LNCAP (cell line): ENCODE data around the gene MAGED1.

Source experiments
- TF ChIP-seq, protein P1 (sequence below): fragments of 450-650 bp; IDR thresholded peaks from 2 replicates; pipeline ENCODE4 v1.5.1; 2017; ENCODE audit warnings: mild to moderate bottlenecking

MAGED1 gene, protein sequence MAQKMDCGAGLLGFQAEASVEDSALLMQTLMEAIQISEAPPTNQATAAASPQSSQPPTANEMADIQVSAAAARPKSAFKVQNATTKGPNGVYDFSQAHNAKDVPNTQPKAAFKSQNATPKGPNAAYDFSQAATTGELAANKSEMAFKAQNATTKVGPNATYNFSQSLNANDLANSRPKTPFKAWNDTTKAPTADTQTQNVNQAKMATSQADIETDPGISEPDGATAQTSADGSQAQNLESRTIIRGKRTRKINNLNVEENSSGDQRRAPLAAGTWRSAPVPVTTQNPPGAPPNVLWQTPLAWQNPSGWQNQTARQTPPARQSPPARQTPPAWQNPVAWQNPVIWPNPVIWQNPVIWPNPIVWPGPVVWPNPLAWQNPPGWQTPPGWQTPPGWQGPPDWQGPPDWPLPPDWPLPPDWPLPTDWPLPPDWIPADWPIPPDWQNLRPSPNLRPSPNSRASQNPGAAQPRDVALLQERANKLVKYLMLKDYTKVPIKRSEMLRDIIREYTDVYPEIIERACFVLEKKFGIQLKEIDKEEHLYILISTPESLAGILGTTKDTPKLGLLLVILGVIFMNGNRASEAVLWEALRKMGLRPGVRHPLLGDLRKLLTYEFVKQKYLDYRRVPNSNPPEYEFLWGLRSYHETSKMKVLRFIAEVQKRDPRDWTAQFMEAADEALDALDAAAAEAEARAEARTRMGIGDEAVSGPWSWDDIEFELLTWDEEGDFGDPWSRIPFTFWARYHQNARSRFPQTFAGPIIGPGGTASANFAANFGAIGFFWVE

DNA sequence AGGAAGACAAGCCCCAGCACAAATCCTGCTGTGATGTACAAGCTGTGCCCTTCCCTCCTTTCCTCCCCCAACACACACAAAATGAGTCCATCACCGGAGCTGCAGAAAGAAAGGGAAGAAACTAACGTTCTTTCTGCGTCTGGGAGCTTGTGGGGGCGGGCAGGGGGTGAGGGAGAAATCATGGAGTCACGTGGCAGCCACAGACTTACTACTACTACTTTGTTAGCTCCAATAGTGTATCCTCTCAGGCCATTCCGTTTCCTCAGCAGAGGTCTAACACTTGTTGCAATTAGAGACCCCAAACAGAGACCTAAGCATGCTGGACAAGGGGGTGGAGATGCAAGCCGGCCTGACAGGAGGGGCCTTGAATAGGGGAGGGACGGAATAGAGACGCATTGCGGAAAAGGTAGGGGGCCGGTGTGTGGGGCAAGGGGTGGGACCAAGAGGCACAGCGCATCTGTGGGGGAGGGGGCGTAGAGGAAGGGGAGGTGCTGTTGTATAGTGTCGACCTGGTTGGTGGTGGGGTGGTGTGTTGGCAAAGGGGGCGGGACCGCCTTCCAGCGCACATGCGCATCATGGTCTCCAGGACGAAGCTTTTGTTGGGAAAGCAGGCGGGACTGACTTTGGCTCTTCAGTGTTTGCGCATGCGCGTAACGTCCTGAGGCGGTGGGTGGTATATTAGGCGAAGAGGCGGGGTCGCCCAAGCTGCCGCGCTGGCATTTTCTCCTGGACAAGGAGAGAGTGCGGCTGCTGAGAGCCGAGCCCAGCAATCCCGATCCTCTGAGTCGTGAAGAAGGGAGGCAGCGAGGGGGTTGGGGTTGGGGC, at the start of gene MAGED1:
MAGED1 (plus strand) TSS at position 703 of the 825 bp plus-strand sequence. CDS start 682 bp downstream, outside the sequence.
- TF ChIP-seq, protein P1, sequence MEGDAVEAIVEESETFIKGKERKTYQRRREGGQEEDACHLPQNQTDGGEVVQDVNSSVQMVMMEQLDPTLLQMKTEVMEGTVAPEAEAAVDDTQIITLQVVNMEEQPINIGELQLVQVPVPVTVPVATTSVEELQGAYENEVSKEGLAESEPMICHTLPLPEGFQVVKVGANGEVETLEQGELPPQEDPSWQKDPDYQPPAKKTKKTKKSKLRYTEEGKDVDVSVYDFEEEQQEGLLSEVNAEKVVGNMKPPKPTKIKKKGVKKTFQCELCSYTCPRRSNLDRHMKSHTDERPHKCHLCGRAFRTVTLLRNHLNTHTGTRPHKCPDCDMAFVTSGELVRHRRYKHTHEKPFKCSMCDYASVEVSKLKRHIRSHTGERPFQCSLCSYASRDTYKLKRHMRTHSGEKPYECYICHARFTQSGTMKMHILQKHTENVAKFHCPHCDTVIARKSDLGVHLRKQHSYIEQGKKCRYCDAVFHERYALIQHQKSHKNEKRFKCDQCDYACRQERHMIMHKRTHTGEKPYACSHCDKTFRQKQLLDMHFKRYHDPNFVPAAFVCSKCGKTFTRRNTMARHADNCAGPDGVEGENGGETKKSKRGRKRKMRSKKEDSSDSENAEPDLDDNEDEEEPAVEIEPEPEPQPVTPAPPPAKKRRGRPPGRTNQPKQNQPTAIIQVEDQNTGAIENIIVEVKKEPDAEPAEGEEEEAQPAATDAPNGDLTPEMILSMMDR, result no peak

DNA sequence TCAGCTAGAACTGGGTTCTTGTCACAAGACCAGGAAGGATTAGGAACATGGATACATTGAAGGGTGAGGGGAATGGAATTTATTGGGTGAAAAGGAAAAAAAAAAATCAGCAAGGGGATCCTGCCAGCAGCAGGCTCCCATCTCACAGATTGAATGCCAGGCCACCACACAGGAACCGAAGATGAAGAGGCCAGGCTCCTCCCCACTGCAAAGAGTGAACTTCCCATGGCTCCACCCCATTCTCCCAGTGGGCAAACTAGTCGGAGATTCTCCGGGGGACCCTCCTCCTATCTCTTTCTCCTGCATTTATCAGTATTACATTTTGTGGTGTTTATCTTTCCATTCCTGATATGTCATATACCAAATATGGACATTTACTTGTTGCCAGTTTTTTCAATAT, 46.0 kb upstream of the MAGED1 start:
- TF ChIP-seq, protein P1, result no peak

DNA sequence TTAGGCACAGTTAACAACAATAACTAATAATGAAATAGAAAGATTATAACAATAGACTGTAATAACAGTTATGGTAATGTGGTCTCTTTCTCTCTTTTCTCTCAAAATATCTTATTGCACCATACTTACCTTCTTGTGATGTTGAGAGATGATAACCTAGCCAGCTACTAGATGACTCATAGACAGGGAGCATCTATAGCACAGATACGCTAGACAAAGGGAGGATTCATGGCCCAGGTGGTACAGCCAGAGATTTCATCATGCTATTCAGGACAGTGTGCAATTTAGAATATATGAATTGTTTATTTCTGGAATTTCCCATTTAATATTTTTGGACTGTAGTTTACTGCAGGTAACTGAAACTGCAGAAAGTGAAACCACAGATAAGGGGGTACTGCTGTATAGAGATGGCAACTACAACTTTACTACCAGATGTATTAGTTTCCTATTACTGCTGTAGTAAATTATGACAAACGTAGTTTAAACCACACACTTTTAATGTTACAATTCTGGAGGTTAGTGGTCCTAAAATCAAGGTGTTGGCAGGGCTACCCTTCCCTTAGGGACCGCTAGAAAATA, 41.8 kb upstream of the MAGED1 start:
- TF ChIP-seq, protein P1, result no peak

DNA sequence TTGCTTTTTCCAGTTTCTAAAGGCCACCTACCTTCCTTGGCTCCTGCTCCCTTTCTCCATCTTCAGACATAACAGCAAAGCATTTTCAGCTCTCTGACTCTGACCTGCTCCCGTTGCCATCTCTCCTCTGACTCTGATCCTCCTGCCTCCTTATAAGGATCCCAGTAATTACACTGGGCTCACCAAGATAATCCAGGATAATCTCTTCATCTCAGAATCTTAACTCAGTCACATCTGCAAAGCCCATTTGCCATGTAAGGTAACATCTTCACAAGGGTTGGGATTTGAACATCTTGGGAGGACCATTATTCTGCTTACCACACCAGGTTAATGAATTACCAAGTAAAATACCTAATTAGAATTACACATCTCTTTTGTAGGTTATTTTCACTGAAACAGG, 41.3 kb upstream of the MAGED1 start:
- TF ChIP-seq, protein P1, result no peak

DNA sequence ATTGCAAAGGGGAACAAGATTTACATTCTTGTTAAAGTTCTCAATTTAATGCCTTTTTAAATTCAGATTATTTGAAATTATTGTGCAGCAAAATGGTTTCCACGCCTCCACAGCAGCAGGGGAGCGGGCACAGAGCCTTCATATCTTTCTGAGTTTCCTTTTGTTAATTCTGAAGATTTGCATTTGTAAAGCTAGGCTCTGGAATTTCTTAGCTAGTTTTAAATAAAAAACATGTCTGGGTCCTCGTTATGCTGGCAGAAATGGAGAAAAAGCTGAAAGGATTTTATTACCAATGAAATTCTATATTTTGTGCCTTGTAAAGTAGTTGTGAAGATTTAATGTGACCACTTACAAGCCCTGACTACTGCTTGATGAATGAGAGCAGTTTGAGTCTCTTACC, 40.8 kb upstream of the MAGED1 start:
- TF ChIP-seq, protein P1, result no peak

DNA sequence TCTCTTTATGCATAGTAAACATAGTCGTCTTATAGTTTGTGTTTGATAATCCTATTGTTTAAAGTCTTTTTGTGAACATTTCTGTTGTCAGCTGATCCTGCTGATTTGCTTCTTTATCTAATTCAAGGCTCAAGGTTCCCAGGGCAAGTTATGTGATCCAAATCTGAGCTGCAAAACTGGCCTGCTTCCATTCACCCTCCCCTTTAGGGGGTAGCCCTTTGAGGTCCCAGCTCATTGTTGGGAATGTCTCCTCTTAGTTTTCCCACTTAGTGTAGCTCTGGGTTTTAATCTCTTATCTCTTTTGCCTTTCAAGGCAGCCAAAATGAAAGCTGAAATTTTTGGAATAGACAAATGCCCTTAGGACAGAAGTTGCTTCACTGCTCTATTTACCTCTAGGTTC, 40.2 kb upstream of the MAGED1 start:
- TF ChIP-seq, protein P1, result no peak

DNA sequence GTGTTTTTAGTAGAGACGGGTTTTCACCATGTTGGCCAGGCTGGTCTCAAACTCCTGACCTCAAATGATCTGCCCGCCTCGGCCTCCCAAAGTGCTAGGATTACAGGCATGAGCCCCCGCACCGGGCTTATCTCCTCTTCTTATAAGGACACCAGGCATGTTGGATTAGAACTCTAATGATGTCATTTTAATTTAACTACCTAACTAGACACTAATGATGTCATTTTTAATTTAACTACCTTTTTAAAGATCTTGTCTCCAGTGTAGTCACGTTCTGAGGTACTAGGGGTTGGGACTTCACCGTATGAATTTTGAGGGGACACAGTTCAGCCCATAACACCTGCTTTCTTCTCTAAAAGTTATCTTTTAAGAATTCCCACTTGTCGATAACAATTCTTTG, 37.7 kb upstream of the MAGED1 start:
- TF ChIP-seq, protein P1, result no peak
